ENCODE data around the gene SYNJ2.

SYNJ2 gene

GRCh38 chr6:157978021-157978783 is 3.5 kb upstream of the SYNJ2 start:
- Histone ChIP-seq H3K27me3 (ENCODE audit: control insufficient read depth, insufficient read depth, low read length) (no peaks in the 10 kb centered on the region), H3K4me1 (ENCODE audit: control insufficient read depth, insufficient read depth, low read length) (no peaks in the 10 kb centered on the region), H3K36me3 (ENCODE audit: control insufficient read depth, insufficient read depth, low read length) (no peaks in the 10 kb centered on the region), H3K9ac (ENCODE audit: low read length) (no peak overlapping the region), H3K27ac (ENCODE audit: low read depth, low read length) (no peak overlapping the region), H3K4me3 (ENCODE audit: low read length) (no peak overlapping the region)

GRCh38 chr6:157980288-157981131 is 1.2 kb upstream of the SYNJ2 start:
- Histone ChIP-seq H3K4me3 (ENCODE audit: low read length) (peak overlapping the region; percentile 81), H3K9ac (ENCODE audit: low read length) (peak overlapping the region; percentile 45), H3K27ac (ENCODE audit: low read depth, low read length) (peak overlapping the region; percentile 77), H3K36me3 (ENCODE audit: control insufficient read depth, insufficient read depth, low read length) (no peaks in the 10 kb centered on the region), H3K4me1 (ENCODE audit: control insufficient read depth, insufficient read depth, low read length) (peaks cover 3% of the 10 kb centered on the region), H3K27me3 (ENCODE audit: control insufficient read depth, insufficient read depth, low read length) (no peaks in the 10 kb centered on the region)

- H3K9ac ChIP-seq (ENCODE audit: low read length), result peak overlapping the region; percentile 45
- H3K36me3 ChIP-seq (ENCODE audit: control insufficient read depth, insufficient read depth, low read length), result no peaks in the 10 kb centered on the region
- peak overlapping the region; percentile 81 for H3K4me3 ChIP-seq (ENCODE audit: low read length)
- peak overlapping the region; percentile 77 for H3K27ac ChIP-seq (ENCODE audit: low read depth, low read length)
- peaks cover 3% of the 10 kb centered on the region for H3K4me1 ChIP-seq (ENCODE audit: control insufficient read depth, insufficient read depth, low read length)
- H3K27me3 ChIP-seq (ENCODE audit: control insufficient read depth, insufficient read depth, low read length), result no peaks in the 10 kb centered on the region
These were observed 600 bp upstream of the SYNJ2 start for GRCh38 chr6:157981132-157981394.

- no peaks in the 10 kb centered on the region for H3K36me3 ChIP-seq (ENCODE audit: control insufficient read depth, insufficient read depth, low read length)
- H3K9ac ChIP-seq (ENCODE audit: low read length), result peak overlapping the region; percentile 66
- no peaks in the 10 kb centered on the region for H3K27me3 ChIP-seq (ENCODE audit: control insufficient read depth, insufficient read depth, low read length)
- peak overlapping the region; percentile 77 for H3K27ac ChIP-seq (ENCODE audit: low read depth, low read length)
- peaks cover 3% of the 10 kb centered on the region for H3K4me1 ChIP-seq (ENCODE audit: control insufficient read depth, insufficient read depth, low read length)
- peak overlapping the region; percentile 81 for H3K4me3 ChIP-seq (ENCODE audit: low read length)
These were observed 469 bp downstream of the SYNJ2 start for GRCh38 chr6:157982102-157982562.

- H3K27me3 ChIP-seq (ENCODE audit: control insufficient read depth, insufficient read depth, low read length), result no peaks in the 10 kb centered on the region
- no peaks in the 10 kb centered on the region for H3K36me3 ChIP-seq (ENCODE audit: control insufficient read depth, insufficient read depth, low read length)
- peaks cover 3% of the 10 kb centered on the region for H3K4me1 ChIP-seq (ENCODE audit: control insufficient read depth, insufficient read depth, low read length)
- peak overlapping the region; percentile 32 for H3K9ac ChIP-seq (ENCODE audit: low read length)
- peak overlapping the region; percentile 81 for H3K4me3 ChIP-seq (ENCODE audit: low read length)
- peak overlapping the region; percentile 5 for H3K27ac ChIP-seq (ENCODE audit: low read depth, low read length)
These were observed 1.1 kb downstream of the SYNJ2 start for GRCh38 chr6:157982563-157983405.

- H3K27ac ChIP-seq (ENCODE audit: low read depth, low read length), result peak overlapping the region; percentile 5
- no peak overlapping the region for H3K9ac ChIP-seq (ENCODE audit: low read length)
- H3K27me3 ChIP-seq (ENCODE audit: control insufficient read depth, insufficient read depth, low read length), result no peaks in the 10 kb centered on the region
- H3K4me3 ChIP-seq (ENCODE audit: low read length), result peak overlapping the region; percentile 81
- H3K4me1 ChIP-seq (ENCODE audit: control insufficient read depth, insufficient read depth, low read length), result peaks cover 3% of the 10 kb centered on the region
- H3K36me3 ChIP-seq (ENCODE audit: control insufficient read depth, insufficient read depth, low read length), result no peaks in the 10 kb centered on the region
These were observed 1.9 kb downstream of the SYNJ2 start for GRCh38 chr6:157983406-157984119.

- H3K9ac ChIP-seq (ENCODE audit: low read length), result no peak overlapping the region
- H3K27me3 ChIP-seq (ENCODE audit: control insufficient read depth, insufficient read depth, low read length), result no peaks in the 10 kb centered on the region
- H3K27ac ChIP-seq (ENCODE audit: low read depth, low read length), result no peak overlapping the region
- peaks cover 3% of the 10 kb centered on the region for H3K4me1 ChIP-seq (ENCODE audit: control insufficient read depth, insufficient read depth, low read length)
- H3K4me3 ChIP-seq (ENCODE audit: low read length), result no peak overlapping the region
- no peaks in the 10 kb centered on the region for H3K36me3 ChIP-seq (ENCODE audit: control insufficient read depth, insufficient read depth, low read length)
These were observed 2.5 kb downstream of the SYNJ2 start for GRCh38 chr6:157984128-157984527.

GRCh38 chr6:157984686-157985225 is 3.1 kb downstream of the SYNJ2 start:
- Histone ChIP-seq H3K27ac (ENCODE audit: low read depth, low read length) (peak overlapping the region; percentile 6), H3K9ac (ENCODE audit: low read length) (no peak overlapping the region), H3K27me3 (ENCODE audit: control insufficient read depth, insufficient read depth, low read length) (no peaks in the 10 kb centered on the region), H3K4me3 (ENCODE audit: low read length) (no peak overlapping the region), H3K4me1 (ENCODE audit: control insufficient read depth, insufficient read depth, low read length) (peaks cover 6% of the 10 kb centered on the region), H3K36me3 (ENCODE audit: control insufficient read depth, insufficient read depth, low read length) (no peaks in the 10 kb centered on the region)

GRCh38 chr6:157985378-157986155 is 3.9 kb downstream of the SYNJ2 start:
- Histone ChIP-seq H3K27ac (ENCODE audit: low read depth, low read length) (peak overlapping the region; percentile 17), H3K4me1 (ENCODE audit: control insufficient read depth, insufficient read depth, low read length) (peaks cover 6% of the 10 kb centered on the region), H3K4me3 (ENCODE audit: low read length) (no peak overlapping the region), H3K9ac (ENCODE audit: low read length) (no peak overlapping the region), H3K27me3 (ENCODE audit: control insufficient read depth, insufficient read depth, low read length) (no peaks in the 10 kb centered on the region), H3K36me3 (ENCODE audit: control insufficient read depth, insufficient read depth, low read length) (no peaks in the 10 kb centered on the region)

- H3K27me3 ChIP-seq (ENCODE audit: control insufficient read depth, insufficient read depth, low read length), result no peaks in the 10 kb centered on the region
- peaks cover 6% of the 10 kb centered on the region for H3K4me1 ChIP-seq (ENCODE audit: control insufficient read depth, insufficient read depth, low read length)
- no peak overlapping the region for H3K9ac ChIP-seq (ENCODE audit: low read length)
- no peak overlapping the region for H3K4me3 ChIP-seq (ENCODE audit: low read length)
- no peak overlapping the region for H3K27ac ChIP-seq (ENCODE audit: low read depth, low read length)
- H3K36me3 ChIP-seq (ENCODE audit: control insufficient read depth, insufficient read depth, low read length), result no peaks in the 10 kb centered on the region
These were observed 6.4 kb downstream of the SYNJ2 start for GRCh38 chr6:157987788-157988699.

Measured in rectal smooth muscle tissue (tissue), 1 donor.